Heart left ventricle (tissue), 16 donors: ENCODE results near the gene ANKRD18A. TPM values are rescaled to one million over a fixed set of nuclear protein-coding genes. Genes with fewer than 3 reads are reported as not detected.

ENCODE experiments used
- ATAC-seq, 4 donors: fragments of 200-7000 bp; cut with Tn5 transposase; one replicate each; pipeline ENCODE4 v1.9.1; 2020 to 2022; ENCODE audit warnings: moderate library complexity in 4 of 4, mild to moderate bottlenecking in 3 of 4, moderate number of reproducible peaks in 1 of 4
- DNase-seq, 5 donors: peaks; one replicate each; pipeline ENCODE4 v3.0.0-alpha.2; 2020
- H3K27ac ChIP-seq, 12 donors: fragments of 200-600 bp; sonication (generic) in 4 of 12; one replicate each; pipeline versions ENCODE4 v1.5.0 to v1.8.0; 2016 to 2022; ENCODE audit warnings: mild to moderate bottlenecking in 2 of 12
- H3K27me3 ChIP-seq, 9 donors: fragments of 200-600 bp; sonication (generic) in 2 of 9; one replicate each; pipeline versions ENCODE4 v1.5.1 to v1.8.0; 2016 to 2022; ENCODE audit warnings: mild to moderate bottlenecking in 3 of 9
- H3K36me3 ChIP-seq, 9 donors: fragments of 200-600 bp; sonication (generic) in 2 of 9; one replicate each; pipeline versions ENCODE4 v1.5.0 to v1.8.0; 2018 to 2022; ENCODE audit warnings: mild to moderate bottlenecking in 2 of 9
- H3K4me1 ChIP-seq, 12 donors: fragments of 200-600 bp; sonication (generic) in 4 of 12; one replicate each; pipeline versions ENCODE4 v1.5.0 to v1.8.0; 2016 to 2022; ENCODE audit warnings: mild to moderate bottlenecking in 3 of 12
- H3K4me3 ChIP-seq, 12 donors: fragments of 200-600 bp; sonication (generic) in 4 of 12; one replicate each; pipeline versions ENCODE4 v1.5.0 to v1.8.0; 2017 to 2022; ENCODE audit warnings: mild to moderate bottlenecking in 9 of 12, moderate library complexity in 4 of 12
- H3K9me3 ChIP-seq, 12 donors: fragments of 200-600 bp; sonication (generic) in 4 of 12; one replicate each; pipeline versions ENCODE4 v1.5.0 to v1.8.0; 2016 to 2022; ENCODE audit warnings: mild to moderate bottlenecking in 1 of 12
- POLR2A ChIP-seq, 2 donors: fragments of 450-650 bp; IDR thresholded peaks; one replicate each; pipeline ENCODE4 v1.6.1; 2017; ENCODE audit warnings: antibody characterized with exemption in 2 of 2, mild to moderate bottlenecking in 2 of 2, moderate library complexity in 2 of 2
- WGBS, 4 donors: extraction: QIAGEN DNeasy Blood & Tissue Kit in 2 of 4; methylation state at CpG; one replicate each; pipeline versions ENCODE4 v1.1.5 to v1.1.7; 2013 to 2018; 5-methylcytosine and 5-hydroxymethylcytosine counted together
- intact Hi-C, 10 donors: fragments of 100-400 bp; cut with DNase I; formaldehyde crosslinking; loops; one replicate each; pipeline versions ENCODE4 v1.11.1 to v1.14.2; 2022
- polyA plus RNA-seq, 2 donors: library from polyadenylated mRNA; stranded (reverse); fragments of 200-250 nt; gene quantifications; one replicate each; pipeline ENCODE4 v1.2.3, GENCODE V29; 2013
- total RNA-seq, 9 donors: library from RNA; depleted of rRNA in 2 of 9; stranded (reverse); fragments of >200 nt in 2 of 9; fragmentation: NEBNext Ultra II Directional in 3 of 9; extraction: Animal tissue kit (Norgen Biotek cat#: 25700) in 3 of 9; gene quantifications; one replicate each; pipeline versions ENCODE4 v1.1.0 to v1.2.4, GENCODE V29; 2016 to 2023
- TF ChIP-seq, protein P1 (sequence below), 12 donors: fragments of 200-600 bp; sonication (generic) in 4 of 12; IDR thresholded peaks; one replicate each; pipeline versions ENCODE4 v1.5.0 to v1.8.0; 2018 to 2022; ENCODE audit warnings: antibody characterized with exemption in 12 of 12, mild to moderate bottlenecking in 5 of 12
- donor health status: ischemic (EF 13 %, LVEDD 7.1; RV severe dilation, severe dysfunction).
- donor health status: healthy with polysubstance abuse.
- donor health status: DM: no; HTN: yes; CAD: no.
- donor health status: DM: no; HTN: no; CAD: no.
- donor health status: ischemic (EF 25% LVEDD 6.9; RV normal size, moderate dysfunction).
- donor health status: ischemic (EF 25% LVEDD 5.7; RV mildly dilated, moderate dysfunction).
- donor health status: healthy.
- donor health status: DM: yes; HTN: yes; CAD: no.
- donor health status: ischemic (EF 35%, LVEDD 5.7; RV mildly dilated, moderate dysfunction).
- donor health status: nonischemic (EF 11% LVEDD 7.7; RV severe dilation, severe dysfunction).
- donor health status: DM: yes; HTN: yes; CAD: no.
- donor health status: PGD.
- donor health status: ischemic (EF 29% LVEDD 5.4; RV normal size, mild dysfunction).
- donor health status: nonischemic (EF 23%, LVEDD 6.1; RV moderate dilation, normal function).

Gene ANKRD18A
- total and polyA plus RNA-seq, 11 donors, result 0.20 to 6.8 (median 2.2) TPM

DNA sequence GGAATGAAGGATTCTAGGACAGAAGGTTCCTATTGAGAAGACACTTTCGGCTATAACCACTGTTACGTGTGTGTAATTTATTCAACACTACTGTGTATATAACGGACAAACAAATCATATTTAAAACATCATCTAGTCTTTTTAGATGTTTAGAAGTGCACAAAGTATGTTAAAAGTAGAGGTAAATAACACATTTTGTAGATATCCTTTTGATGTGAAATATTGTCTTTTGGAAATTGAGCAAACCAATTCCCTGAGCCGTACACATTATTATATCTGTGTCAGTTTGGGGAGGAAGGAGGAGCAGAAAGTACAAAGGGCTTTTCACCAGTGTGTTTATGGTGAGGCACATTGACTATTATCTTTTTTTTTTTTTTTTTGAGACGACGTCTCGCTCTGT, 39.1 kb upstream of the ANKRD18A start:
- DNase-seq, result no peak
- H3K27ac ChIP-seq, result no peak overlapping the region
- H3K27me3 ChIP-seq, result peaks cover 0 to 5% (median 0%) of the 10 kb centered on the region in 9 donors
- 81 to 88% (median 83%) methylated on average over 7 of the region's 7 CpGs for WGBS, 4 donors
- no peak for TF ChIP-seq POLR2A (IDR thresholded peaks at IDR 0.05)
- intact Hi-C loops, result loop anchor here in 4 of 10 donors (5.0 to 10.0 kb wide), 3 partner anchors 45 to 68 kb away; no protein-coding TSS in a partner anchor
- no peak for ATAC-seq
- H3K4me1 ChIP-seq, result peaks cover 0 to 8% (median 0%) of the 10 kb centered on the region in 12 donors
- H3K4me3 ChIP-seq, result no peak overlapping the region
- no peaks in the 10 kb centered on the region for H3K9me3 ChIP-seq
- no peaks in the 10 kb centered on the region for H3K36me3 ChIP-seq

DNA sequence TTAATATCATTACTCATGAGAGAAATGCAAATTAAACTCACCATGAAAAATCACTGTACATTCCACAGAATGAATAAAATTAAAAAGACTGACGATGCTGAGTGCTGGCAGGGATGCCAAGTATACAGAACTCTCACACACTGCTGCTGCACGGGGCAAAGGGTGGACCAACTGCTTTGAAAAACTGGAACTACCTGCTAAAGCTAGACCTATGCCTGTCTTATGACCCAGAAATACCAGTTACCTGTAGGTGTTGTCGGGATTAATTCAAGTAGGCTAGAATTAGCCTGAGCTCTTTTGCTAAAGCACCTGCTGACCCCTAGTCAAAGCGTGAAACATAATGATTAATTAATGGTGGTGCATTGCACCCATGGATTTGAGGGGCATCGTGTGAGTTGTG, 36.5 kb upstream of the ANKRD18A start:
- intact Hi-C loops, result loop anchor here in 4 of 10 donors (5.0 to 10.0 kb wide), 3 partner anchors 48 to 70 kb away; no protein-coding TSS in a partner anchor
- no peak overlapping the region for H3K4me3 ChIP-seq
- no peak for TF ChIP-seq POLR2A (IDR thresholded peaks at IDR 0.05)
- TF ChIP-seq, protein P1, sequence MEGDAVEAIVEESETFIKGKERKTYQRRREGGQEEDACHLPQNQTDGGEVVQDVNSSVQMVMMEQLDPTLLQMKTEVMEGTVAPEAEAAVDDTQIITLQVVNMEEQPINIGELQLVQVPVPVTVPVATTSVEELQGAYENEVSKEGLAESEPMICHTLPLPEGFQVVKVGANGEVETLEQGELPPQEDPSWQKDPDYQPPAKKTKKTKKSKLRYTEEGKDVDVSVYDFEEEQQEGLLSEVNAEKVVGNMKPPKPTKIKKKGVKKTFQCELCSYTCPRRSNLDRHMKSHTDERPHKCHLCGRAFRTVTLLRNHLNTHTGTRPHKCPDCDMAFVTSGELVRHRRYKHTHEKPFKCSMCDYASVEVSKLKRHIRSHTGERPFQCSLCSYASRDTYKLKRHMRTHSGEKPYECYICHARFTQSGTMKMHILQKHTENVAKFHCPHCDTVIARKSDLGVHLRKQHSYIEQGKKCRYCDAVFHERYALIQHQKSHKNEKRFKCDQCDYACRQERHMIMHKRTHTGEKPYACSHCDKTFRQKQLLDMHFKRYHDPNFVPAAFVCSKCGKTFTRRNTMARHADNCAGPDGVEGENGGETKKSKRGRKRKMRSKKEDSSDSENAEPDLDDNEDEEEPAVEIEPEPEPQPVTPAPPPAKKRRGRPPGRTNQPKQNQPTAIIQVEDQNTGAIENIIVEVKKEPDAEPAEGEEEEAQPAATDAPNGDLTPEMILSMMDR (IDR thresholded peaks at IDR 0.05), result no peak
- no peak overlapping the region for H3K27ac ChIP-seq
- DNase-seq (no peak), ATAC-seq (no peak)
- no peaks in the 10 kb centered on the region for H3K9me3 ChIP-seq
- no peaks in the 10 kb centered on the region for H3K36me3 ChIP-seq
- peaks cover 0 to 11% (median 0%) of the 10 kb centered on the region in 12 donors for H3K4me1 ChIP-seq
- 29 to 78% (median 33%) methylated on average over 5 of the region's 5 CpGs for WGBS, 4 donors
- H3K27me3 ChIP-seq, result peaks cover 0 to 5% (median 0%) of the 10 kb centered on the region in 9 donors

DNA sequence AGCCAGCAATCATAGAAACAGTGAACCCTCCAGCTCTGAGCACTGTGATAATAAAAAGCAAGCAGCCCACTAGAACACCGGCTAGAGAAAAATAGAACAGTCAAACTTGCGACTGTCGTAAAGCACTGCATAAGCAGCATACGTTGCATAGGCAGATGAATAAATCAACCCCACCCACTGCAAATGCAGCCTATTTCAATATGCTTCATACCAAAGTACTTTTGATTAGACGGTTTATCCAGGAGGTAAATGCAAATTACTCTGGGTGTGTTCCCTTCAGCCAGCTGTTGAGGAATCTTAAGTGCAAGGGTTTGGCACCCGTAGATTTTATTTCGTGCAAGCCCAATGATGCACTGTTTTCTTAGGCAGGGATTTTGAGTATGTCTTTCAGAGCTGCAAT, 32.1 kb upstream of the ANKRD18A start:
- 45 to 52% (median 50%) methylated on average over 7 of the region's 7 CpGs for WGBS, 4 donors
- DNase-seq (no peak), ATAC-seq (peak in 2 of 4 donors; percentile 11 to 47)
- Histone ChIP-seq H3K9me3 (no peaks in the 10 kb centered on the region), H3K36me3 (no peaks in the 10 kb centered on the region), H3K27me3 (peaks cover 0 to 5% (median 0%) of the 10 kb centered on the region in 9 donors), H3K4me3 (peak overlapping the region in 3 of 12 donors; percentile 27 to 44 (median 36)), H3K4me1 (peaks cover 0 to 23% (median 0%) of the 10 kb centered on the region in 12 donors), H3K27ac (peak overlapping the region in 8 of 12 donors; percentile 73 to 94 (median 77))
- TF ChIP-seq, protein P1 (IDR thresholded peaks at IDR 0.05), result no peak
- TF ChIP-seq POLR2A (IDR thresholded peaks at IDR 0.05), result no peak
- intact Hi-C loops, result loop anchor here in 4 of 10 donors (10.0 kb wide), 2 partner anchors 52 to 58 kb away; no protein-coding TSS in a partner anchor

DNA sequence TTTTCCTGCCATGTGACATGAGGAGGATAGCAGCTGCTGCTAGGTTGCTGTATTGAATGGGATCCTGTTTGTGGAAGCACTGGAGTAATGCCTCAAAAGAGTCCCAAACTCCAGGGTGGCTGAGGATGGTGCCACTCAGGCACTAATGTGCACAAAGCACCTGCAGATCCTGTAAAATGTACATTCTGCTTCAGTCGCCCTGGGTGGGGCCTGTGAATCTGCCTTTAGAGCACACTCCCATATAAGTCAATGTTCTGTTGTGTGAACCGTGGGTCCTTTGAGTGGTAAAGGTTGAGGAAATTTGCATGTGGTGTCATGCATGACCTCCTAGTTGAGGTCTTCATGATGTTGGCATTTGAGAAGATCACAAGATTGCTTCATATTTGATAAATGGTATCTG, 31.6 kb upstream of the ANKRD18A start:
- TF ChIP-seq, protein P1 (IDR thresholded peaks at IDR 0.05), result no peak
- no peak for TF ChIP-seq POLR2A (IDR thresholded peaks at IDR 0.05)
- intact Hi-C loops, result loop anchor here in 4 of 10 donors (10.0 kb wide), 2 partner anchors 53 to 57 kb away; no protein-coding TSS in a partner anchor
- Histone ChIP-seq H3K36me3 (no peaks in the 10 kb centered on the region), H3K4me1 (peaks cover 0 to 23% (median 0%) of the 10 kb centered on the region in 12 donors), H3K27ac (peak overlapping the region in 11 of 12 donors; percentile 5 to 94 (median 76)), H3K27me3 (peaks cover 0 to 5% (median 0%) of the 10 kb centered on the region in 9 donors), H3K4me3 (peak overlapping the region in 2 of 12 donors; percentile 19 to 44), H3K9me3 (no peaks in the 10 kb centered on the region)
- ATAC-seq (no peak), DNase-seq (no peak)
- WGBS, 4 donors, result 37 to 52% (median 45%) methylated on average over 2 of the region's 2 CpGs
